ENCODE data around the gene PTGR3. TPM values are rescaled to one million over a fixed set of nuclear protein-coding genes. Genes with fewer than 3 reads are reported as not detected.

The PTGR3 gene
- total RNA-seq, 1 experiment from 2014 or later = 8.2 TPM

DNA sequence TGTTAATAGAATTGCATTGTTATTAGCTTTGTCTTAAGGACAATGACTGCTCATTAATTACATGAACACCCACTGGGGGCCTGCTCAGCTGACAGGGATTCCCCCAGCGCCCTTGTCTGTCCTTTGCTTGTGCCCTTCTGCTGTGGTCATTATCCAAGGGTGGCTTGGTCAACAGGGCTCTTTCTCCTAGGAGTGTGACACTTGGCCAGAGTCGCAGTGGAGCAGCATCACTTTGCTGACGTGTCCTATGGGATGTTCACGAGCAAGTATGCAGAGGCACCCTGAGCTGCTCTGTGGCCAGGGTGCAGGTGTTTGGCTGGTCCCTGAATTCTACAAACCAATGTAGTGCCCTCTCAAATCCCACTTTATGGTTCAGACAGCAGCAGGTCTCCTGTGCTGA, 46.0 kb downstream of the PTGR3 start:
- Histone ChIP-seq H3K9me3 (ENCODE audit: low read length) (no peaks in the 10 kb centered on the region), H4K20me1 (ENCODE audit: low read length) (no peaks in the 10 kb centered on the region), H3K9me2 (replicated peaks; ENCODE audit: low read length) (no peaks in the 10 kb centered on the region), H3K4me3 (ENCODE audit: low read length) (no peak overlapping the region), H3K4me1 (ENCODE audit: insufficient read depth, low read length) (no peaks in the 10 kb centered on the region), H3K27ac (ENCODE audit: low read length) (no peak overlapping the region), H3K27me3 (ENCODE audit: low read length) (peaks cover 21% of the 10 kb centered on the region), H3K36me3 (ENCODE audit: low read depth, low read length) (no peaks in the 10 kb centered on the region), H3K4me2 (ENCODE audit: low read length) (no peak overlapping the region), H2AFZ (ENCODE audit: low read length) (no peak overlapping the region), H3K9ac (ENCODE audit: low read length) (no peak overlapping the region), H3K79me2 (ENCODE audit: low read length) (no peaks in the 10 kb centered on the region), H3F3A (ENCODE audit: low read length, unreplicated experiment) (no peaks in the 10 kb centered on the region)
- ChIA-PET POLR2A (ENCODE audit: unreplicated experiment) (no interaction called here), CTCF (no interaction called here)
- intact Hi-C loops (cut with micrococcal nuclease) = no loop called here
- no TSS peak for BruUV-seq (replicated peaks)
- no peak for DNase-seq
- TF ChIP-seq EZH2phosphoT487 (IDR thresholded peaks at IDR 0.05; ENCODE audit: borderline replicate concordance, low read length) (no peak), EZH2 (IDR thresholded peaks at IDR 0.05; ENCODE audit: low read length, unreplicated experiment) (no peak)
- TF ChIP-seq, protein P1, sequence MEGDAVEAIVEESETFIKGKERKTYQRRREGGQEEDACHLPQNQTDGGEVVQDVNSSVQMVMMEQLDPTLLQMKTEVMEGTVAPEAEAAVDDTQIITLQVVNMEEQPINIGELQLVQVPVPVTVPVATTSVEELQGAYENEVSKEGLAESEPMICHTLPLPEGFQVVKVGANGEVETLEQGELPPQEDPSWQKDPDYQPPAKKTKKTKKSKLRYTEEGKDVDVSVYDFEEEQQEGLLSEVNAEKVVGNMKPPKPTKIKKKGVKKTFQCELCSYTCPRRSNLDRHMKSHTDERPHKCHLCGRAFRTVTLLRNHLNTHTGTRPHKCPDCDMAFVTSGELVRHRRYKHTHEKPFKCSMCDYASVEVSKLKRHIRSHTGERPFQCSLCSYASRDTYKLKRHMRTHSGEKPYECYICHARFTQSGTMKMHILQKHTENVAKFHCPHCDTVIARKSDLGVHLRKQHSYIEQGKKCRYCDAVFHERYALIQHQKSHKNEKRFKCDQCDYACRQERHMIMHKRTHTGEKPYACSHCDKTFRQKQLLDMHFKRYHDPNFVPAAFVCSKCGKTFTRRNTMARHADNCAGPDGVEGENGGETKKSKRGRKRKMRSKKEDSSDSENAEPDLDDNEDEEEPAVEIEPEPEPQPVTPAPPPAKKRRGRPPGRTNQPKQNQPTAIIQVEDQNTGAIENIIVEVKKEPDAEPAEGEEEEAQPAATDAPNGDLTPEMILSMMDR (conservative IDR thresholded peaks at IDR 0.05; ENCODE audit: low read depth, low read length) = no peak
- no peak for ATAC-seq

DNA sequence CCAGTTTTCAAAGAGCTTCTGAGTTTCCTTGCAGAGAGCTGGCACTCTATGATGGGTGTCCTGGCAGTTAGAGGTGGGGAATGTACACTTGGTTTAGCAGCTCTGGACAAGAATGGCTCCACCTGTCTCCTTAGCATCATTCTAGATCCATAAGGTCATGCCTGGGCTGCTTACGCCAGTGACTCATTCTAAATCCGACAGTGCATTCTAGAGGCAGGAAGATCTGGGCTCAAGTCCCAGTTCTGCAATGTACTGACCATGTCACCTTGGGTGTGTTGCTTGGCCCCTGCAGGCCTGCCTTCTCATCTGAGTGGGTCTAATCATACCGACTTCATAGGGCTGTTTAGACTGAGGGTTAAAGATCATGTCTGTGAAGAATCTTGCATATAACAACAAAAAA, 46.5 kb downstream of the PTGR3 start:
- no peak overlapping the region for H3K4me3 ChIP-seq (ENCODE audit: low read length)
- no peaks in the 10 kb centered on the region for H4K20me1 ChIP-seq (ENCODE audit: low read length)
- no peaks in the 10 kb centered on the region for H3K79me2 ChIP-seq (ENCODE audit: low read length)
- H3F3A ChIP-seq (ENCODE audit: low read length, unreplicated experiment) = no peaks in the 10 kb centered on the region
- ATAC-seq (peak; percentile 83), DNase-seq (peak; percentile 57)
- intact Hi-C loops (cut with micrococcal nuclease) = no loop called here
- CTCF ChIA-PET = no interaction called here
- no peak overlapping the region for H3K4me2 ChIP-seq (ENCODE audit: low read length)
- H3K27me3 ChIP-seq (ENCODE audit: low read length) = 0 out of 2 replicates have a peak, but pooled peaks cover 16% of the 10 kb centered on the region
- H3K4me1 ChIP-seq (ENCODE audit: insufficient read depth, low read length) = no peaks in the 10 kb centered on the region
- H2AFZ ChIP-seq (ENCODE audit: low read length) = no peak overlapping the region
- BruUV-seq (replicated peaks) = no TSS peak
- TF ChIP-seq, protein P1 (conservative IDR thresholded peaks at IDR 0.05; ENCODE audit: low read depth, low read length) = no peak
- no peak for TF ChIP-seq EZH2 (IDR thresholded peaks at IDR 0.05; ENCODE audit: low read length, unreplicated experiment)
- no peak for TF ChIP-seq EZH2phosphoT487 (IDR thresholded peaks at IDR 0.05; ENCODE audit: borderline replicate concordance, low read length)
- H3K27ac ChIP-seq (ENCODE audit: low read length) = no peak overlapping the region
- H3K36me3 ChIP-seq (ENCODE audit: low read depth, low read length) = no peaks in the 10 kb centered on the region
- no peaks in the 10 kb centered on the region for H3K9me2 ChIP-seq (replicated peaks; ENCODE audit: low read length)
- H3K9me3 ChIP-seq (ENCODE audit: low read length) = no peaks in the 10 kb centered on the region
- no peak overlapping the region for H3K9ac ChIP-seq (ENCODE audit: low read length)
- POLR2A ChIA-PET (ENCODE audit: unreplicated experiment) = no interaction called here

DNA sequence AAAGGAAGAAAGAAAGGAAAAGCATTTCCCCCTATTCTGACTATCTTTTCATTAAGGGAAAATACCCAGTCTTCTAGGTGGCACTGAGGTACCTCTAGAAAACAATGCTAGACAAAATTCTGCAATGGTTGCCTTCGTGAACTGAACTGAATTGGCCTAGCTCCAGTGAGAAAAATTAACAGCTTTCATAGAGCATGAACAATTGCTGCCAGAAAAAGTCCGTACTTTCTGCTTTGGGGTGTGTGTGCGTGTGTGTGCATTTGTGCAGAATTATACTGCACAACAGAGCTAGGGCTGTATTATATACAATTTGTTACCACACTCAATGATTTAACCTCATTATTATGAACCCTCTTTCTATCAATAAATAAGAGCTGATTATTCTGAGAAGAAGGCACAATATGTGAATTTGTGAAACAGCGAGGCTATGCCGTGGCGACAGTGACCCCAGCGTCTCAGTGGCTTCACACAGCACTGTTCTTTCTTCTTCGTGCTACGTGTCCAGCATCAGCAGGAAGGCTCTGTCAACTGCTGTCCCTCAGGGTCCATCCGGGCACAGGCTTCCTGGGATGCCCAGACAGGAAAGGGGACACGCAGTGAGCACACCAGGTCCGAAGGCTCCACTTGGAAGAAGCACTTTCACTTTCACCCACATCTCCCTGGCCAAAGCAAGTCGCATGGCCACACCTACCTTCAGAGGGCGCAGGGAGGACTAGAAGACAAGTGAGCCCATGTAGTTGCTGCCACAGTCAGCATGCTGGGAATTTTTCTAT, 47.5 kb downstream of the PTGR3 start:
- 0 out of 2 replicates have a peak, but pooled peaks cover 15% of the 10 kb centered on the region for H3K27me3 ChIP-seq (ENCODE audit: low read length)
- no peaks in the 10 kb centered on the region for H3F3A ChIP-seq (ENCODE audit: low read length, unreplicated experiment)
- intact Hi-C loops (cut with micrococcal nuclease) = no loop called here
- no peaks in the 10 kb centered on the region for H3K36me3 ChIP-seq (ENCODE audit: low read depth, low read length)
- DNase-seq (no peak), ATAC-seq (peak; percentile 46; the same call in 1 of the 2 replicates)
- BruUV-seq (replicated peaks) = no TSS peak
- H3K79me2 ChIP-seq (ENCODE audit: low read length) = no peaks in the 10 kb centered on the region
- no peak overlapping the region for H3K27ac ChIP-seq (ENCODE audit: low read length)
- ChIA-PET POLR2A (ENCODE audit: unreplicated experiment) (no interaction called here), CTCF (no interaction called here)
- no peak overlapping the region for H2AFZ ChIP-seq (ENCODE audit: low read length)
- no peak overlapping the region for H3K9ac ChIP-seq (ENCODE audit: low read length)
- no peaks in the 10 kb centered on the region for H3K4me1 ChIP-seq (ENCODE audit: insufficient read depth, low read length)
- TF ChIP-seq EZH2phosphoT487 (IDR thresholded peaks at IDR 0.05; ENCODE audit: borderline replicate concordance, low read length) = no peak
- TF ChIP-seq, protein P1 (conservative IDR thresholded peaks at IDR 0.05; ENCODE audit: low read depth, low read length) = no peak
- TF ChIP-seq EZH2 (IDR thresholded peaks at IDR 0.05; ENCODE audit: low read length, unreplicated experiment) = no peak
- H3K9me3 ChIP-seq (ENCODE audit: low read length) = no peaks in the 10 kb centered on the region
- H3K4me2 ChIP-seq (ENCODE audit: low read length) = peak overlapping the region; percentile 55
- no peaks in the 10 kb centered on the region for H3K9me2 ChIP-seq (replicated peaks; ENCODE audit: low read length)
- H4K20me1 ChIP-seq (ENCODE audit: low read length) = no peaks in the 10 kb centered on the region
- H3K4me3 ChIP-seq (ENCODE audit: low read length) = peak overlapping the region; percentile 47
